ENCODE data around the gene RAPGEF5.
"Not testable (repeated sequence)": the region's sequence is repeated elsewhere in the genome, so short reads cannot be mapped to it uniquely, and the experiment has no call there.

- TF ChIP-seq CTCF (IDR thresholded peaks at IDR 0.05 in 4 of 5, conservative IDR thresholded peaks at IDR 0.05 in 1 of 5); POLR2A (IDR thresholded peaks at IDR 0.05): not testable (repeated sequence)
These were observed 278.1 kb downstream of the RAPGEF5 start for GRCh38 chr7:22078872-22079271.

All from gastrocnemius medialis (tissue), 4 donors.